NT2/D1 (cell line): ENCODE results near the gene NPIPA5.
"Not testable (repeated sequence)": the region's sequence is repeated elsewhere in the genome, so short reads cannot be mapped to it uniquely, and the experiment has no call there.

ENCODE experiments used
- DNase-seq: peaks from one replicate; pipeline ENCODE4 v3.0.0-alpha.2; 2011; ENCODE audit warnings: low read depth, low spot score
- H3K27me3 ChIP-seq: 2 replicates; pipeline ENCODE4 v1.6.0; 2011; ENCODE audit warnings: mild to moderate bottlenecking; ENCODE audit not compliant: insufficient read length, insufficient read depth
- H3K36me3 ChIP-seq: 2 replicates; pipeline ENCODE4 v1.6.1; 2011; ENCODE audit warnings: mild to moderate bottlenecking, low read length, mixed read lengths; ENCODE audit not compliant: insufficient read depth, insufficient read length
- H3K4me1 ChIP-seq: 2 replicates; pipeline ENCODE4 v1.5.1; 2011; ENCODE audit not compliant: insufficient read depth, insufficient read length
- H3K4me3 ChIP-seq: 2 replicates; pipeline ENCODE4 v1.5.1; 2011; ENCODE audit warnings: low read depth; ENCODE audit not compliant: insufficient read length
- H3K9ac ChIP-seq: 2 replicates; pipeline ENCODE4 v1.6.0; 2011; ENCODE audit warnings: low read depth; ENCODE audit not compliant: insufficient read length
- H3K9me3 ChIP-seq: 2 replicates; pipeline ENCODE4 v1.5.1; 2011; ENCODE audit warnings: mild to moderate bottlenecking, low read length; ENCODE audit not compliant: insufficient read depth
- SUZ12 ChIP-seq: IDR thresholded peaks from 2 replicates; pipeline ENCODE4 v1.6.1; 2011; ENCODE audit not compliant: insufficient read length, insufficient read depth; ENCODE audit errors: extremely low read depth
- YY1 ChIP-seq: IDR thresholded peaks from 2 replicates; pipeline ENCODE4 v1.6.1; 2011; ENCODE audit not compliant: insufficient read length, insufficient read depth
- ZNF274 ChIP-seq: IDR thresholded peaks from 2 replicates; pipeline ENCODE4 v1.6.1; 2011; ENCODE audit warnings: mild to moderate bottlenecking, low read depth, low read length

NPIPA5 gene

DNA sequence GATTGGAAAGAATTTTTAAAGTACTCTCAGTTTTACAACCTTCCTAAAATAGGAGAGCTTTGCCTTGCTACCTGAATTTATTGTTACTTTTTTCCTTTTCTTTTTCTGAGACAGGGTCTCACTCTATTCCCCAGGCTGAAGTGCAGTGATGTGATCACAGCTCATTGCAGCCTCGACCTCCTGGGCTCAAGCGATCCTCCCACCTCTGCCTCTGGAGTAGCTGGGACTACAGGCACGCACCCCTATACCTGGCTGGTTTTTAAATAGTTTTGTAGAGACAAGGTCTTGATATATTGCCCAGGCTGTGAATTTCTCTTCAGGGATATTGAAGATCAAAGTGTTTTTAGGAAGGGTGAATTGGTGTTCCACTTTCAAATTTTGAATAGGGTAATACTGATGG lies 21.2 kb upstream of the NPIPA5 start:
- H3K9ac ChIP-seq, result no peak overlapping the region
- H3K4me1 ChIP-seq, result no peaks in the 10 kb centered on the region
- H3K9me3 ChIP-seq, result no peaks in the 10 kb centered on the region
- H3K4me3 ChIP-seq, result no peak overlapping the region
- TF ChIP-seq ZNF274 (no peak), YY1 (no peak), SUZ12 (no peak)
- H3K27me3 ChIP-seq, result peaks cover 3% of the 10 kb centered on the region
- H3K36me3 ChIP-seq, result no peaks in the 10 kb centered on the region
- no peak for DNase-seq

DNA sequence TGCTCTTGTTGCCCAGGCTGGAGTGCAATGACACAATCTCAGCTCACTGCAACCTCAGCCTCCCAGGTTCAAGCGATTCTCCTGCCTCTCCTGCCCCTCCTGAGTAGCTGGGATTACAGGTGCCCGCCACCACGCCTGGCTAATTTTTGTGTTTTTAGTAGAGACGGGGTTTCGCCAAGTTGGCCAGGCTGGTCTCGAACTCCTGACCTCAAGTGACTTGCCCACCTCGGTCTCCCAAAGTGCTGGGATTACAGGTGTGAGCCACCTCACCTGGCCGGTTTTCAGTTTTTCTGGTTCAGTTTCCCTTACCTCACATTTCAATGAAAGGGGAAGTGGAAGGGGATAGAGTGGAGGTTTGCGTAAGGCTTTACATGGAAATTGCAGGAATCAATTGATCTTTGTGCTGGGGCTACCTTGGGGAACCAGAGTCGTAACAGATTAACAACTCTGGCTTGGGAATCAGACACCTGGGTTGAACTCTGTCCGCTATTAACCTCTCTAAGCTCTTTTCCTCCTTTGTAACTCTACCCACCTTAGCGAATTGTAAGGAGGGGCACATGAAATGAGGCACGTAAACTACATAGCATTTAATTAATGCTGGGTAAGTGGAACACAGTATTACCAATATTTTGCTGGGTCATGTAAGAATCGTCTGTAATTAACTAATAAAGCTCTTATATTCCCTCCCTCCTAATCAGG lies 20.7 kb upstream of the NPIPA5 start:
- H3K4me3 ChIP-seq, result no peak overlapping the region
- no peak for TF ChIP-seq SUZ12
- TF ChIP-seq ZNF274, result no peak
- TF ChIP-seq YY1, result no peak
- no peaks in the 10 kb centered on the region for H3K36me3 ChIP-seq
- H3K4me1 ChIP-seq, result no peaks in the 10 kb centered on the region
- DNase-seq, result no peak
- H3K27me3 ChIP-seq, result peaks cover 3% of the 10 kb centered on the region
- H3K9me3 ChIP-seq, result no peaks in the 10 kb centered on the region
- H3K9ac ChIP-seq, result no peak overlapping the region

- peaks cover 3% of the 10 kb centered on the region for H3K27me3 ChIP-seq
- H3K9ac ChIP-seq, result no peak overlapping the region
- TF ChIP-seq SUZ12 (no peak), YY1 (no peak), ZNF274 (no peak)
- no peak for DNase-seq
- H3K4me1 ChIP-seq, result no peaks in the 10 kb centered on the region
- H3K36me3 ChIP-seq, result no peaks in the 10 kb centered on the region
- no peak overlapping the region for H3K4me3 ChIP-seq
- H3K9me3 ChIP-seq, result no peaks in the 10 kb centered on the region
Observed at GRCh38 chr16:15396948-15397594, 19.0 kb upstream of the NPIPA5 start.

DNA sequence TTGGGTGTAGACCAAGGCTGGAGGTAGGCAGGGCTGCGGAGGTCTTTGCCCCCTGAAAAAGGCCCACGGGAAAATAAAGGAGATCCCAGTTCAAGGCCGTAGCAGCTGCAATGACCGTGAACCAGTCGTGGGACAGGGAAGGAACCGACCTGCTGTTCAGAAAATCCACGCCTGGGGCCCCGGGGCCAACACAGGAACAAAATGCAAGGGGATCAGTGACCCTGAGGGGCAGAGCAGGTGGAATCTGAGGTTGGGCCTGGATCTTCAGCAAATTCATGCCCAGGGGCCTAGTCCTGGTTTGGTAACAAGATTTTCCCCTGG lies 18.4 kb upstream of the NPIPA5 start:
- not testable (repeated sequence) for H3K4me1 ChIP-seq, DNase-seq, H3K27me3 ChIP-seq, H3K9me3 ChIP-seq, H3K36me3 ChIP-seq
- H3K9ac ChIP-seq, result peak overlapping the region; percentile 93
- H3K4me3 ChIP-seq, result peak overlapping the region; percentile 72

DNA sequence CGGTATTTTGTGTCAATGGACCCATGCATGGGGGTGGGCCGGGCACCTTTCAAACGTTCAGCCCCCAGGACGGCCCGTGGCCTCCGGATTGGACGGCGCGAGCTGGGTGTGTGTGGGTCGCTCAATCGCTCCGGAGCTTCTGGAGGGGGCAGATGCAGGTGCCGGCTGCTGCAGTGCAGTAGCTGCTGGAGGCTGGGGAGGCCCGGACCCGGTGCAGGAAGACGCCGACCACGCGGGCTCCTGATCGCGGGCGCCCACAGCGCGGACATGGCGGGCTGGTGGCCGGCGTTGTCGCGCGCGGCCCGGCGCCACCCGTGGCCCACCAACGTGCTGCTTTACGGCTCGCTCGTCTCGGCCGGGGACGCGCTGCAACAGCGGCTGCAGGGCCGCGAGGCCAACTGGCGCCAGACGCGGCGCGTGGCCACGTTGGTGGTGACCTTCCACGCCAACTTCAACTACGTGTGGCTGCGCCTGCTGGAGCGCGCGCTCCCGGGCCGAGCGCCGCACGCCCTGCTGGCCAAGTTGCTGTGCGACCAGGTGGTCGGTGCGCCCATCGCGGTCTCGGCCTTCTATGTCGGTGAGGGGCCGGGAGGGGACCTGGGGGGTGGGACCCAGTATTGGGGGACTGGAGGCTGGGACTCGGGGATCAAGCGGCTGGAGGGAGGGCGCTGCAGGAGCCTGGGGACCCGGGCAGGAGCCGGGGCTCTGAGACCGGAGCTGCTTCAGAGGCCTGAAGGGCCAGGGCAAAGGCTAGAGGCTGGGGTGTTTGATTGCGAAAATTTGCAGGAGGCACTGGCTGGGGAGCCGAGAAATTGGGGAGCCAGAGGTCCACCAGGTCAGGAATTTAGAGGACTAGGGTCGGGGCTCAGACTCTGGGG lies 17.8 kb upstream of the NPIPA5 start, which contains the start of gene MPV17L:
Gene MPV17L, plus strand, starts transcription at position 124 of the 878 bp plus-strand sequence. Its CDS starts 144 bp downstream, at position 268.
- peak within 1 kb of the TSS; percentile 93 for H3K9ac ChIP-seq
- H3K4me3 ChIP-seq, result peak within 1 kb of the TSS; percentile 72
- not testable (repeated sequence) for H3K9me3 ChIP-seq, H3K27me3 ChIP-seq, H3K36me3 ChIP-seq, H3K4me1 ChIP-seq, DNase-seq

DNA sequence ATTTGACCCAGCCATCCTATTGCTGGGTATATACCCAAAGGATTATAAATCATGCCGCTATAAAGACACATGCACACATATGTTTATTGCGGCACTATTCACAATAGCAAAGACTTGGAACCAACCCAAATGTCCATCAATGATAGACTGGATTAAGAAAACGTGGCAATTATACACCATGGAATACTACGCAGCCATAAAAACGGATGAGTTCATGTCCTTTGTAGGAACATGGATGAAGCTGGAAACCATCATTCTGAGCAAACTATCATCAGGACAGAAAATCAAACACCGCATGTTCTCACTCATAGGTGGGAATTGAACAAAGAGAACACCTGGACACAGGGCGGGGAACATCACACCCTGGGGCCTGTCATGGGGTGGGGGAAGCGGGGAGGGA lies 14.9 kb upstream of the NPIPA5 start:
- not testable (repeated sequence) for H3K36me3 ChIP-seq, DNase-seq, H3K27me3 ChIP-seq, H3K4me1 ChIP-seq, H3K4me3 ChIP-seq, H3K9ac ChIP-seq, H3K9me3 ChIP-seq

- not testable (repeated sequence) for H3K36me3 ChIP-seq, H3K4me1 ChIP-seq, H3K4me3 ChIP-seq, H3K9me3 ChIP-seq, DNase-seq, H3K9ac ChIP-seq, H3K27me3 ChIP-seq
Observed at GRCh38 chr16:15389916-15390315, 11.8 kb upstream of the NPIPA5 start.

- not testable (repeated sequence) for H3K4me3 ChIP-seq, H3K36me3 ChIP-seq, DNase-seq, H3K27me3 ChIP-seq, H3K9ac ChIP-seq, H3K4me1 ChIP-seq, H3K9me3 ChIP-seq
Observed at GRCh38 chr16:15388060-15388459, 10.0 kb upstream of the NPIPA5 start.

GRCh38 chr16:15382810-15383209 lies 4.7 kb upstream of the NPIPA5 start:
- H3K4me3 ChIP-seq, H3K36me3 ChIP-seq, H3K9ac ChIP-seq, H3K9me3 ChIP-seq, H3K4me1 ChIP-seq, H3K27me3 ChIP-seq, DNase-seq: not testable (repeated sequence)

GRCh38 chr16:15357495-15357894 lies 20.6 kb downstream of the NPIPA5 start:
- H3K4me1 ChIP-seq, H3K4me3 ChIP-seq, H3K9ac ChIP-seq, H3K36me3 ChIP-seq, DNase-seq, H3K27me3 ChIP-seq, H3K9me3 ChIP-seq: not testable (repeated sequence)

GRCh38 chr16:15354846-15355245 lies 23.2 kb downstream of the NPIPA5 start:
- not testable (repeated sequence) for H3K27me3 ChIP-seq, H3K9me3 ChIP-seq, H3K4me1 ChIP-seq, DNase-seq, H3K36me3 ChIP-seq, H3K9ac ChIP-seq, H3K4me3 ChIP-seq
